Kidney tubule cell (primary cell): ENCODE results near the gene C19orf25.

Source experiments
- DNase-seq: peaks from one replicate; pipeline ENCODE4 v3.0.0-alpha.2; 2018; ENCODE audit warnings: low spot score

The C19orf25 gene

GRCh38 chr19:1432507-1432887, 46.5 kb downstream of the C19orf25 start:
- no peak for DNase-seq

- no peak for DNase-seq
Measured at GRCh38 chr19:1431759-1432506, 47.1 kb downstream of the C19orf25 start.

GRCh38 chr19:1430246-1430645, 48.8 kb downstream of the C19orf25 start:
- DNase-seq = no peak

GRCh38 chr19:1429750-1430149, 49.3 kb downstream of the C19orf25 start:
- DNase-seq = no peak

- DNase-seq = no peak
Measured at GRCh38 chr19:1428738-1429391, 50.1 kb downstream of the C19orf25 start.

GRCh38 chr19:1427221-1427920, 51.6 kb downstream of the C19orf25 start:
- no peak for DNase-seq

GRCh38 chr19:1426736-1427135, 52.3 kb downstream of the C19orf25 start:
- DNase-seq = no peak

- DNase-seq = no peak
Measured at GRCh38 chr19:1425902-1426301, 53.1 kb downstream of the C19orf25 start.

- no peak for DNase-seq
Measured at GRCh38 chr19:1425102-1425837, 53.7 kb downstream of the C19orf25 start.

GRCh38 chr19:1424192-1424955, 54.6 kb downstream of the C19orf25 start:
- DNase-seq = no peak

- DNase-seq = no peak
Measured at GRCh38 chr19:1423436-1424191, 55.4 kb downstream of the C19orf25 start.
